ENCODE results near the gene STX5.
"Not testable (repeated sequence)": the region's sequence is repeated elsewhere in the genome, so short reads cannot be mapped to it uniquely, and the experiment has no call there.

STX5 gene

DNA sequence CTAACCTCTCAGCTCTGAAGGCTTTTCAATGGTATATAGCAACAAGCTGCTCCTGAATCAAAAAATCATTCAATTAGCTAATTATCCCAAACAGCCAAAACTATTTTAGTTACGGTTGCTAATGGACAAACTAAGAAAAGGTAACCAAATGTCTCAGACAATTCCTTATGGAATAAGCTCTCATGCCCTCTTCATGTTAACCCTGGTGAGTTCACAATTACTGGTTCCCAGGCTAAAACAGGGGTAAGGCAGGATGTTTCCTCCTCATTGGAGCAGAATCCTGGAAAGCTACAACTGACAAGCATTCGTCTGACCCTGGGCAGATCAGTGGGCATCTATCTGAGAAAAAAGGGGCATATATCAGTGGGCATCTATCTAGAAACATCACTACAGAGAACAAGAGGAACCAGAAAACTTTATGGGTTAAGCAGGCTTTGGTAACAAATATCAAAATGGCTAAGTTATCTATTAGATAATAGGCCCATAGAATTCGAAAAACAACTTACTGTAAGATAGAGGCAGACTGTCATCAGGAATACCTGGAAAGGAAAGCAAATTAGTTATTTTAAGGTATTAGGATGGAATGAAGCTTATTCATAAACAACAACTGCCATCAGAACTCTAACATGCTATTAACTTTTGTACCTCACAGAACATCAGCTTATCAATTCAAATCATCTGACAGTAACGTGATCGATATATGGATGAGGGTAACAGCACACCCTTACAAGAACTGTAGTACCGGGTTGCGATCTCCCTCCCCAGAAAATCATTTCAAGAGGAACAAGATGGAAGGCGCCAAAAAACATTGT is 22.4 kb upstream of the STX5 start:
- no peak for DNase-seq

DNA sequence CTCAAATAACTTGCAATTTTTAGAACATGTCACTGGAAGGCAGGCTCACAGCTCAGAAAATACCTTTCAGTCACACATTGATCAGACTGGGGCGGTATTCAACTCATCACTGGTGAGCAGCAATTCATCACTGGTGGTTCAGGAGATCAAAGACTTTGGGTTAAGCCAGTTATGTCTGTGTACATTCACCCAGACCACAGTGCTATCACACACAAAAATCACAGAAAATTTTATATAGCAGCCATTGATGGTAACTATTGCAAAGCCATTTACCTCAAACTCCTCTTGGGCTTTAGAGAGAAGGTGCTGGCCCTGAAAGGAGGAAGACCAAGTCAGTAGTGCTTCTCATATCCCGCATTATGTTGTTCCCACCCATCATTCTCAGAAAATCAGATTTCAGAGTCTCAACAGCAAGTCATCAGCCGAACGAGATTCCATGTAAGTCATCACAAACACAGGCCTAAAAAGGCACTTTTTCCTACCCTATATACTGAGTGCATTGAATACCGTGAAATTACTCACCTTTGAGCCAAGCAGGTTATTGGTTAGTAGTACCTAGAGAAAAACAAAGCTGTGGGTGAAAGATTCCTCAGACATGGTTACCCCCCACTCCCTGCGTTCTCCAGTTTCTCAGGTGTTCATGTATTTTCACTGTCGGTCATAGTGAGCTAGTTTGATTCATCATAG is 21.6 kb upstream of the STX5 start:
- DNase-seq: peak; percentile 35

DNA sequence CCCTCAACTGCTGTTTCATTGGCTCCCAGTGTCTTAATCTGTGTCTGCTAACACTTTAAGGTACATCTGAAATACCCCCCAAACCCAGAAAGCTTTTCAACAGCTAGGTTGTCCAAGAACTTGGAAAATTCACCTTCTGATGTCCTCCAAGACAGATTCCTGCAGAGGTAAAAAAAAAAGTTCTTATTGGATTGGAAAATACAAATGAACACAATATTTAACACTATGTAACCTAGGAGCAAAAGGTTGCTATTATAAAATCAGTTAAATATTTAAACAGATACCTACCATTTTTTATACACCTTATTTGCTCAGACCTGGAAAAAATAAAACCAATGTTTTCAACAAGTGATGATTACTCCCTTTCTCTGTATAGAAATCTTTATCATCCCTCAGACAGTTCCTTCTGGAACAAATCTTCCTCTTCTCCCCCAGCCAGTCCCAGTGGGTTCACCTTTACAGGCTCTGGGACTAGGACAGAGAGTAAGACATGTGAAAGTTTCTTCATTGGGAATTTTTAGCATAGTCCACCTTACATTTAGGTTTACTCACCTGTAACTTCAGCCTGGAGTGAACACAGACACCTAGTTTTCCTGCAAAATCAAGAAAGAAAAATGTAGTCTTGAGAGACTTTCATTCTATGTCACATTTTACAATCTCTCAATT is 20.8 kb upstream of the STX5 start:
- DNase-seq: no peak

- DNase-seq: no peak
These were observed 20.1 kb upstream of the STX5 start for GRCh38 chr11:62851807-62852522.

DNA sequence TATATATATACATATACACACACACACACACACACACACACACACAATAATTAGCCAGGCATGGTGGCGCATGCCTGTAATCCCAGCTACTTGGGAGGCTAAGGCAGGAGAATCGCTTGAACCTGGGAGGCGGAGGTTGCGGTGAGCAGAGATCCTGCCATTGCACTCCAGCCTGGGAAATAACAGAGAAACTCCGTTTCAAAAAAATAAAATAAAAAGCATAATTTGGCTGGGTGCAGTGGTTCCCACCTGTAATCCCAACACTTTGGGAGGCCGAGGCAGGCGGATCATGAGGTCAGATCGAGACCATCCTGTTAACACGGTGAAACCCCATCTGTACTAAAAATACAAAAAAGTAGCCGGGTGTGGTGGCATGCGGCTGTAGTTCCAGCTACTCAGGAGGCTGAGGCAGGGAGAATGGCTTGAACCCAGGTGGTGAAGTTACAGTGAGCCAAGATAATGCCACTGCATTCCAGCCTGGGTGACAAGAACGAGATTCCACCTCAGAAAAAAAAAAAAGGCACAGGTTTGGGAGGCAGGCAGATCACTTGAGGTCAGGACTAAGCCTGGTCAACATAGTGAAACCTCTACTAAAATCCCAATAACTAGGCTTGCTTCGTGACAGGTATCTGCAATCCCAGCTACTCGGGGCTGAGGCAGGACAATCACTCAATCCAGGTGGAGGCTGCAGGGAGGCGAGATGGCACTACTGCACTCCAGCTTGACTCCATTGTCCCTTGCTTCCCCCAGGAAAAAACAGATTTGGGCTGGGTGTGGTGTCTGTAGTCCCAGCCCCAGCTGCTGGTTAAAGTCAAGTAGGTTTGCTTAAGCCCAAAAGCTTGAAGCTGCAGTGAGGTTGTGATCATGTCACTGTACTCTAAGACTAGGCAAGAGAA is 19.3 kb upstream of the STX5 start:
- DNase-seq: no peak

DNA sequence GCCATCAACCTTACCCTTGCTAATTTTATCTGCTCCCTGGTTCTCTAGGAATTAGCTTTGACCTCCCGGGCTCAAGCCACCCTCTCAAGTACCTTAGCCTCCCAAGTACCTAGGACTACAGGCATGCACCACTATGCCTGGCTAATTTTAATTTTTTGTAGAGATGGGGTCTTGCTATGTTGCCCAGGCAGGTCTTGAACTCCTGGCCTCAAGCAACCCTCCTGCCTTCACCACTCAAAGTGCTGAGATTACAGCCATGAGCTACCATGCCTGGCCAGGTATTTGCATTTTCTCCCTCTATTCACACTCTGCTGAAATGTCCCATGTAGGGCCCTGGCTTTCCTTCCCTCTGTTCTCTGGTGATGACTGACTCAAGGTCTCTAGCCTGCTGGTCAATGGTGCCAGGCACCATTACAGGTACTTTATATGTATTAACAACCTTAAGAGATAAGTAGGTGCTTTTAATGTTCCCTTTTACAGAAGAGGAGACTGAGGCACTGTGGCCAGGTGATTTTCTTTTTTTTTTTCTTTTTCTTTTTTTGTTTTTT is 16.0 kb upstream of the STX5 start:
- no peak for DNase-seq

DNA sequence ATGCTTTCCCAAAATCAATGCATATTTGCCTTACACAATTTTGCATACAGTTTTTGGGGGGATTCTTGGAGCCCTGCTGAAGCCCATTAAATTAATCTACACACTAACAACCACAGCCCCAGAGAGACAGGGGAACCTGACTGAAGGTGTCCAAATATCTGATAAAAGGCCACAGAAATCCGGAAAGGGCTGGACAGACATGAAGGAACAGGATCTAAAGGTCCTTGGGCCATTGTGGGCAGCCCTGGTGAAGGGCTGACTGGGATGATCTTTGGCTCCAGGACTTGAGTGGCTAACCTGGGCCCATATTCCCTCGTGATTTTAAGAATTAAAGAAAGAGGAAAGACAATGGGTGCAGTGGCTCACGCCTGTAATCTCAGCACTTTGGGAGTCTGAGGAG is 14.3 kb upstream of the STX5 start:
- DNase-seq: no peak

- DNase-seq: no peak
These were observed 12.3 kb upstream of the STX5 start for GRCh38 chr11:62844154-62844553.

DNA sequence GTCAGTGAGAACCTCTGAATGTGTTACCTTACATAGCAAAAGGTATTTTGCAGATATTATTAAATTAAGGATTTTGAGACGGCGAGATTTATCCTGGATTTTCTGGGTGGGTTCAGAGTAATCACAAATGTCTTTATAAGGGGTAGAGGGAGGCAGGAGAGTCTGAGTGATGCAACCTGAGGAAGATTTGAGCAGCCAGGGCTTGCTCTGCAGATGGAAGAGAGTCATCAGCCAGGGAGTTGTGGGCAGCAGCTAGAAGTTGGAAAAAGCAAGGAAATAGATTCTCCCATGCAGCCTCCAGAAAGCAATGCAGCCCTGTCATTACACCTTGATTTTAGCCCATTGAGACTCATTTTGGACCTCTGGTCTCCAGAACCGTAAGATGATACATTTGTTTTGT is 11.6 kb upstream of the STX5 start:
- DNase-seq: no peak

- DNase-seq: not testable (repeated sequence)
These were observed 11.0 kb upstream of the STX5 start for GRCh38 chr11:62842891-62843290.

GRCh38 chr11:62842171-62842741 is 10.4 kb upstream of the STX5 start:
- DNase-seq: no peak

DNA sequence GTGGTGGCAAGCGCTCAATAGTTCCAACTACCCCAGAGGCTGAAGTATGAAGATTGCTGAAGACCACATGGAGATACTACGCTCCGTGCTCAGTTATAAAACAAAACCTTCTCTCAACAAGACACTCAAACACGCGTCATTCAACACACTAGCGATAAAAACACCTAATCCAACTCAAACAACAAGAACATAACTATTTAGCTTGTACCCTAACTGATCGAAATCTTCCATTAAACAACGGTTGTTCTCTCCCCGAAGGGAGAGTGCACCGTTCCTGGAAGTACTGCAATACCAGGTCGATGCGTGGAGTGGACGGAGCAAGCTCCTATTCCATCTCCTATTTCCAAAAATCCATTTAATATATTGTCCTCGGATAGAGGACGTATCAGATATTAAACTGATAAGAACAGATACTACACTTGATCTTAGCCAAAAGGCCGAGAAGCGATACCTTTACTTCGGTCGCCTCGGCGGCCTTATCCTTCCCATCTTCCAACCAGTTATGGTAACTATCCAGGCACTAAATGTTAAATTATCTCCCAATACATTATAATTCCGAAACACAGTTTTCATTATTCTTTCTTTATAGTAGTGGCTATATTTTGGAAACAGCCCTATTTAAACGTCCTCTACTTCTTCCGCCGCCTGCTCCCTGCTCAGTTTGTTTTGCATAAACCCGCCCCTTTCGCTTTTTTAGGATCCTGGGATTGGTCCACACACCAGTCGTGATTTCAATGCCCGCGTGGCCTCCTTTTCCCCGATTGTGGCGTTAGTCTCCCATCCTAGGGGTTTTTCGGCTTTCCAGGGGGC is 9.7 kb upstream of the STX5 start:
- DNase-seq: peak; percentile 88

GRCh38 chr11:62840721-62841360 is 9.0 kb upstream of the STX5 start:
- not testable (repeated sequence) for DNase-seq

DNA sequence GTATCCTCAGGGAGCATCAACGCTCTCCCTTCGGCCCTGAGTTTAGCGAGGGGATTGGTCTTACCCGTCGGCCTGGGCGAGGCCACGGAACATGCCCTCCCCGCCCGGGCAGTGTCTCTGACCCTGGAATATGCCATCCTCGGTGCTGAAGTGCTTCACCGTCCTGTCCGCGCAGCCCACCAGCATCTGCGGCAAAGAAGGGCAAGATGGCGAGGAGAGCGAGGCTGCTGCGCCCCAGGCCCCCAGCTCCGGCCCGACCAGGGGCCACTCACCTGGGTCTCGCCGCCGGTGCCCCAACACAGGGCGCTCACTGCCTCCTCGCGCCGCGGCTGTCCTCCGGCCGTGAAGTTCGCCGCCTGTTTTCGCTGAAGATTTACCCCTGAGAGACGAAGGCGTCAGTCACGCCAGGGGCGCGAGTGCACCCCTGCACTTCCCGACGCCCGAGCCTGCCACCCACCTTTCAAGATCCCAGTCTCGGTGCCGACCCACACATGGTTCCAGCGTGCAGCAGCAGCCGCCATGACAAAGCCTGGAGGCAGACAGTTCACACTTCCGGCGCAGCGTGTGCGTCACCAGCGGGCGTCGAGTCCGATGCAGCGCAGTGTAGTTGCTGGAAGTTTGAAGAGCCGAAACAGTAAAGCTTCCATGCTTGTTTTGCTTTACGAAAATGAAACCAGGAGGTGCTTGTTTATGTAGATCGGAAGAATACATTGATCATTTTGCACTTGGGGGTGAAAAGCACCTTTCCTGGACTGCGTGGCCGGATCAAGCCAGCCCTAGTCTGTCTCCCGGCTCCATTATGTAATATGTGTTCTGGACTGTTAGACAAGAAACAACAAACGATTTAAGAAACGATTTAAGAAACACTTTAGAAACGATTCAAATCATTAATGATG is 7.4 kb upstream of the STX5 start, which contains the start of gene WDR74:
TSS of gene WDR74 (minus strand) at position 541 of the 896 bp plus-strand sequence. CDS start at position 521, 20 bp downstream.
- peak; percentile 93 for DNase-seq

- no peak for DNase-seq
These were observed 3.5 kb upstream of the STX5 start for GRCh38 chr11:62835336-62835735.

DNA sequence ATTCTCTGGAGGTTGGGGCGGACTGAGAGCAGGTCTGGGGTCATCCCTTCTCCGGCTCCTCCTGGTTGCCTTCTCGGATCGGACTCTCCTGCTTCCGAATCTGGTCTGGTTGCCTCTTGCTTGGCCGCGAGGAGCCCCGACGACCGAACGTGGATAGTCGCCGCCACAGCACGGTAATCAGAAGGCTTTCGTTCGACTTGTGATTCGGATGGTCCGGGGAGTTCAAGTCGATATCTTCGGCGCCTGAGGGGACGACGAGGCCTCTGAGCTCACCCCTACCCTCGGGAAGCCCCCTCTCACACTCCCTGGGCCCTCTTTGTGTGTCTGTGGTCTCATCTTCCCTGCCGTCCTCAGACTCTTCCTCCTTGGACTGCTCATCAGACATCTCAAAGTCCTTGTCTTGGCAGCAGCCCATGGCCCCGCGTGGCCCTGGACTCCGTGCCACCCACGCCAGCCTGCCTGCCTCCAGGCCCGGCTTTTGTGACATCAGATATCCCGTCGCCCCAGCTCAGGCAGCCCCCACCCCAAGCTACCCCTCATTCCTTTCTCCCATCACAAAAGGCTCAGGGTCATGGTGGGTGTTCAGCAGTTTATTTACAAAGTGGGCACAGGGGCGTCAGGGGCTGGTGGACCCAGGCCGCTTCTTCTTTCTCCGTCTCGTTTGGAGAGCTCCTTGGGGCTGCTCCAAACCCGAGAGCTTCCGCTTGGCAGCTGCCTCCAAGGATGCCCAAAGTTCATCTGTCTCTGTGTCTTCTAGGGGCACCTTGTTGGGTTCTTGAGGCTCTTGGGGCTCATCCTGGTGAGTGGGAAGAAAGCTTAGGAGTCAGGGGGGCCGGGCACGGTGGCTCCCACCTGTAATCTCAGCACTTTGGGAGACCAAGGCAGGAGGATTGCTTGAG is 734 bp upstream of the STX5 start, which contains the start of gene TEX54:
TSS of gene TEX54 (minus strand) at position 506 of the 899 bp plus-strand sequence.
- DNase-seq: no peak

DNA sequence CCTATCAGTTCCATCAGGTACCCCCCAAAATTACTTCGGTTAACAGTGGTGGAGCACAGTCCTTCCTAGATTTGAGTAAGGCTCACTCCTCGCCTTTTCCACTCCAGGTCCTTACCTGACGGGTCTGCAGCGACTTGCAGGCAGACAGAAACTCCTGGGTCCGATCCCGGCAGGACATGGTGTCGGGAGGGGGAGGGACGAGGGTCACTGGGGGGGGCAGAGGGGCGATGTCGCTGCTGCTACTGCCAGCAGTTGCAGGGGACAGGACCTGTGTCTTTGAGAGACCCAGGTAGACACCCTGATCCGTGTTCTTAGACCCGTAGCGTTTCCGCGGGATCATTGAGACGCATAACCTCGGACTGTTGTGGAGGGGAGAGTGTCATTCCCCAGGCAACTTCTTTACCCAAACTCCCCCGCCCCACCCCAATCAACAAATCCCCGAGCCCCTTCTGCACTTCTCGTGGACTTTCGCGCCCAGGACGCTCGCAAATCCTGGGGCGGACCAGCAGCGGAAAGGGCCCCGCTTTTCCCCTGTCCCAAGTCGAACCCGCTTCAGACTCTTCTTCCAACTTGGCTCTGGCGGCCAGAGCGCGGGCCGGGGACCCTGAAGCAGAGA is 839 bp downstream of the STX5 start:
- DNase-seq: no peak

Data from central memory CD4-positive, alpha-beta T cell (primary cell).